ENCODE results near the gene DIS3. TPM values are rescaled to one million over a fixed set of nuclear protein-coding genes. Genes with fewer than 3 reads are reported as not detected.

DIS3 gene
- total RNA-seq, 1 donor from 2014 or later = 31.3 TPM

DNA sequence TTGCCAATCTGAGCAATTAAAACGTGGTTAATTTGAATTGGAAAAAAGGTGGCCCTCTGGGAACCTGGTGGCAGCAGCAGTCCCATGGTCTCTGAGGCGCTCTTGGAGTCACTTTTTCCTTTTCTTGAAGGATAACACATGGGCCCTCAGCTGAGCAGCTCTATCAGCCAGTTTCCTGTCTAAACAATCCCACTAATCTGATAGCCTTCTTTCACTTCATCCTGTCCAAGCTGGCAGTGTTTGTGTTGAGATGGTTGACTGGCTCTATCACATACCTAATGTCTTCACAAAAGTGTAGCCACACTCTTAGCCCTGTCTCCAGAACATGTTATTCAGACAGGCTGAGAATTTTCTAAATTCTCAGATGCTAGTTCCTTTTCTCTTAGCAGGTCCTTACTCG lies 64.9 kb downstream of the DIS3 start:
- H3K4me1 Mint-ChIP-seq = no peaks in the 10 kb centered on the region
- no peaks in the 10 kb centered on the region for H3K27me3 Mint-ChIP-seq (ENCODE audit: low read depth)
- peaks cover 16% of the 10 kb centered on the region for H3K9me3 Mint-ChIP-seq
- no peak overlapping the region for H3K4me3 Mint-ChIP-seq
- TF ChIP-seq, protein P1, sequence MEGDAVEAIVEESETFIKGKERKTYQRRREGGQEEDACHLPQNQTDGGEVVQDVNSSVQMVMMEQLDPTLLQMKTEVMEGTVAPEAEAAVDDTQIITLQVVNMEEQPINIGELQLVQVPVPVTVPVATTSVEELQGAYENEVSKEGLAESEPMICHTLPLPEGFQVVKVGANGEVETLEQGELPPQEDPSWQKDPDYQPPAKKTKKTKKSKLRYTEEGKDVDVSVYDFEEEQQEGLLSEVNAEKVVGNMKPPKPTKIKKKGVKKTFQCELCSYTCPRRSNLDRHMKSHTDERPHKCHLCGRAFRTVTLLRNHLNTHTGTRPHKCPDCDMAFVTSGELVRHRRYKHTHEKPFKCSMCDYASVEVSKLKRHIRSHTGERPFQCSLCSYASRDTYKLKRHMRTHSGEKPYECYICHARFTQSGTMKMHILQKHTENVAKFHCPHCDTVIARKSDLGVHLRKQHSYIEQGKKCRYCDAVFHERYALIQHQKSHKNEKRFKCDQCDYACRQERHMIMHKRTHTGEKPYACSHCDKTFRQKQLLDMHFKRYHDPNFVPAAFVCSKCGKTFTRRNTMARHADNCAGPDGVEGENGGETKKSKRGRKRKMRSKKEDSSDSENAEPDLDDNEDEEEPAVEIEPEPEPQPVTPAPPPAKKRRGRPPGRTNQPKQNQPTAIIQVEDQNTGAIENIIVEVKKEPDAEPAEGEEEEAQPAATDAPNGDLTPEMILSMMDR (IDR thresholded peaks at IDR 0.05; ENCODE audit: unreplicated experiment) = no peak
- peaks cover 60% of the 10 kb centered on the region for H3K36me3 Mint-ChIP-seq
- no peak for DNase-seq (ENCODE audit: low spot score in 2 of 2, unreplicated experiment in 2 of 2)
- H3K27ac Mint-ChIP-seq = no peak overlapping the region

Other genes with a start within 250 kb of the DIS3 start
- gene MZT1, start 54.3 kb downstream of the DIS3 start, total RNA-seq = 6.0 to 6.4 TPM (median 6.4 TPM) in 3 replicates
- gene BORA, start 54.0 kb downstream of the DIS3 start, total RNA-seq = 7.3 to 8.8 TPM (median 8.4 TPM) in 3 replicates
- 34.4 to 40.2 TPM (median 38.8 TPM) in 3 replicates for gene PIBF1, start 233 bp upstream of the DIS3 start, total RNA-seq

Measured in mesothelial cell of epicardium (in vitro differentiated cells).